SH-SY5Y (cell line): ENCODE data around the gene ZNF816.

Experiments
- GATA2 ChIP-seq: IDR thresholded peaks from 2 replicates; pipeline ENCODE4 v1.6.1; 2011; ENCODE audit warnings: mild to moderate bottlenecking, low read depth, low read length
- GATA3 ChIP-seq: IDR thresholded peaks from 2 replicates; pipeline ENCODE4 v1.6.1; 2011; ENCODE audit warnings: low read depth, mild to moderate bottlenecking, low read length, moderate library complexity

ZNF816 gene

DNA sequence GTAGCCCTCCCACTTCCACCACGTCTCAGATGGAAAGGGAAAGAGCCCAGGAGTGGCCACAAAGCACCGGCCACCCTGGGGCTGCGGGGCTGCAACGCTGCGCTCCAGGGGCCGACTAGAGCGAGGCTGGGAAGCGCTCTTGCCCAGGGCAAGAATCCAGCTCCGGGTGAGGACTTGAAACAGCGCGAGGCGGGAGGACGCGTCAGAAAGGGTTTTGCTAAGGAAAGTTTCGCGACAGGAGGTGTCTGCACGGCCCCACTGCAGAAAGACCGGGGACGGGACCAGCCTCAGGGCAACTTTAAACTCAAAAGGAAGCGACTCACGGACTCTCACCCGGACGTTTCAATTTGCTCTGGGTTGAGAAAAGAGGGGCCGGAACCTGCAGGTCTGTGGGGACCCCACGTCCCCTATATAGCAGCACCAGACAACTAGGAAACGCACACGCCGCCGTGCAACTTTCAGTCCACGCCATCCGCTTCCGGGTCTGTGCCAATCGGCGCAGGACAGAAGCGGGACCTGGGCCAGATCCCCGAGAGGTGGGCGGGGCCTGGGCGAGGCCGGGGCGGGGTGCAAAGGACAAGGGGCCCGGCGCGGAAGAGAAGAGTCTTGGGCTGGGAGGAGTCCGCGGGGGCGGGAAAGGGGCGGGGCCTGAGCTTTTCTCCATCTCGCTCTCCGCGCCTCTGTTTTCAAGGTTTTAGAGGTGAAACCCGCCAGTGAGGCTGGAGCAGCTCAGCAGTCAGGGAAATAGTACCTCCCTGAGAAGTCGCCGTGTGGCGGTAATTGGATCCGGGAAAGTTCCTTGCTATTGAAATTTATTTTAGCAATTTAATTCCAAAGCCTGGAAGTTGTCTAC is at the start of gene ZNF816:
Gene ZNF816 (minus strand): TSS at position 488 of the 853 bp plus-strand sequence. CDS start 6,792 bp downstream, outside the sequence.
- TF ChIP-seq GATA2, result no peak
- TF ChIP-seq GATA3, result no peak

DNA sequence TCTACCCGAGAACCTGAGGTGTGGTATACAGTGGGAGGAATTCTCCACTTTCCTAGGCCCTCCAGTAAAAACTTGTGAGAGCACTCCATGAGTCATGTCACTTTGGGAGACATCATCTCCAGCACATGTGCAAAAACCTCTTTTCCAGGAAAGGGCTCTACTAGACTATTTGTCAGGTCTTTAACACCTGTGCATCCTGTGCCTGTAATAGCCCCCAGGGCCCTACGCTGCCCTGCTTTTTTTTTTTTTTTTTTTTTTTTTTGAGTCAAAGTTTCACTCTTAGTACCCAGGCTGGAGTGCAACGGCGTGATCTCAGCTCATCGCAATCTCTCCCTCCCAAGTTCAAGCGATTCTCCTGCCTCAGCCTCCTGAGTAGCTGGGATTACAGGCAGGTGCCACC is 49.3 kb upstream of the ZNF816 start:
- TF ChIP-seq GATA3, result no peak
- TF ChIP-seq GATA2, result no peak

DNA sequence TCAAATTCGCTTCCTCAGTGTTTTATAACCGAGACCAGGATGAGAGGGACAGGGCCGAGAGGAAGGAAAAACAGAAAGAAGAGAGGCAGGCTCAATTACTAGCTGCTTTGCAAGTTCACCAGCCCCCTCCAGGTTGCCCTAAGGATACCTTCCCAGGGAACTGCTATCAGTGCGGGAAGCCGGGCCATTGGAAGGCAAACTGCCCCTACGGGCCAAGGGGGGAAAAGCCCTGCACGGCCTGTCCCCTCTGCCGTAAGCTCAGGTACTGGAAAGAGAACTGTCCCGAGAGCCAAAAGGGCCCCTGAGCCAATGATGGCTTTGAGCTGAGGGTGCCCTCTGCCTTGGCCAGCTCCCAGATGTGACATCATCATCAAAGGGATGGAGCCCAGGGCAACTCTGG is 47.8 kb upstream of the ZNF816 start:
- TF ChIP-seq GATA2 (no peak), GATA3 (no peak)

DNA sequence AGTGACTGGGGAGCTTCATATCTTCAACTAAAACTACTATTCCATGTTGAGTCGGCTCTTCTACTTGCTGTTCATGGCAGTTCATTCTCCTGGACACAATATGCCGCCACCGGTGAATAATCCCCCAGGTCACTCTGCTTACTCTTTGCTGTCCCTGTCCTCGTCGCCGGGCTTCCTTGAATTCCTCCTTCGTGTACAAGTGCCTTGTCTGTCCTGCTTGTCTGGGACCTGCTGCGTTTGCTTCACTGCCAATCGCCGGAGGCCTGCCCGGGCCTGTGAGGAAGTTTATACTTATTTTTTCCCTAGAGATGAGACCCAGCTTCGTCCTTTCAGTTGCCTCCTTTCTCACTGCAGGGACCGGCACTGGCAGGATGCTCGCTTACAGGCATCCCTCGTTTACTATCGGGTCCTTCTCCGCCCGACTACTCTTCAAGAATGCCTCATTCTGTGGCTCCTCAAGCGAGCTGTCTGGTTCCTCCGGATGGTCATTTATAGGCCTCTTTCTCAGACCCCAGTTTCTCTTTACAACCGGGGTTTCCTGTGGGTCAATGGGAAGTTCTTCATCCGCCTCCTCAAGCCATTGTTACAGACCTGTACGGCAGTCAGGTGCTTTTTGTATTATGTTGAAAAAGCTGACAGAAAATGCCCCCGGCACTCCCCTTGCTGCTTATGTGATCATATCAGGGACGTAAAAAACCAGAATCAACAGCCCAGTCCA is 45.5 kb upstream of the ZNF816 start:
- TF ChIP-seq GATA2 (no peak), GATA3 (no peak)

DNA sequence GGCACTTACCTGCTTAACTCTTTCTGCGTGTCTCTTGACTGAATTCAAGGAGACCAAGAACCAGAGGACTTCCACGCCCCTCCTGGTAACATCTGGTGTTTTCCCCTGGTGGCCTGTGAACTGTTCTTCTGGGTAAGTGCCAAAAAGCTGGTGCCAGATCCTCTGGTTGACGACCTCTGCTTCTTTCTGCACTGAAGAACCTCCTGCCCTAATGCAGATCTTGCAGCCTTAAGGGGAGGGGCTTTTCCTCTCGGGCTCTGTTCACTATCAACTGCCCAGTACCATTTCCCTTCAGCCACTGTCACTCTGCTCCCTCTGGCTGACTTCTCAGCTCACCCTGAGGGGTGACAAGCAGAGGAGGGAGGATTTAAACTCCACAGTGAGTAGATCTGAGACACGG is 44.9 kb upstream of the ZNF816 start:
- TF ChIP-seq GATA3, result no peak
- no peak for TF ChIP-seq GATA2

DNA sequence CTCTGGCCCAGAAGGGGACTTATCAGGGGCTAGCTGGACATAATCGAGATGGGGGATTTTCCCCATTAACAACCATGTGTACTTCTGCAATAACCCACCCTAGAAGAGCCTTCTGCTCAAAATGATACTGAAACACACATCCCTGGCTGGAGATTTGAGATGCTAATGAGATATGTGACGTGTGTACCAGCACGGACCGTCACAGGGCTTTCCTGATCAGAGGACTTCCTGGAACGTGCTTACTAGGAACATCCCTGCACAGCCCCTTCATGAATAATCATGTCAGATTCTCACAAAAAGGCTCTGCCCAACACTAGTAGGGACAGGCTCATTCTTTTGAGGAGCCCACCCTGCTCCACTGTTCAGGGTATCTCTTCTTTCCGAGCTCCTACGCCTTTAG is 44.5 kb upstream of the ZNF816 start:
- TF ChIP-seq GATA3, result no peak
- TF ChIP-seq GATA2, result no peak

DNA sequence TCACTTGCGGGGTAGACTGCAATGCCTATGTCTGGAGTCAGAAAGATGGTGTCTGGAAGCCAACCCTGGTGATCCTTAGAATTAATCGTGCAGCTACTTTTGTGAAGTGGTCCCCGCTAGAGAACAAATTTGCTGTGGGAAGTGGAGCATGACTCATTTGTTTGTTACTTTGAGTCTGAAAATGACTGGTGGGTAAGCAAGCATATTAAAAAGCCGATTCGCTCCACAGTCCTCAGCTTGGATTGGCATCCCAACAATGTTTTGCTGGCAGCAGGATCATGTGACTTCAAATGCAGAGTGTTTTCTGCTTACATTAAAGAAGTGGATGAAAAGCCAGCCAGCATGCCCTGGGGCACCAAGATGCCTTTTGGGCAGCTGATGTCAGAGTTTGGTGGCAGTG is 41.6 kb upstream of the ZNF816 start:
- TF ChIP-seq GATA3 (no peak), GATA2 (no peak)

DNA sequence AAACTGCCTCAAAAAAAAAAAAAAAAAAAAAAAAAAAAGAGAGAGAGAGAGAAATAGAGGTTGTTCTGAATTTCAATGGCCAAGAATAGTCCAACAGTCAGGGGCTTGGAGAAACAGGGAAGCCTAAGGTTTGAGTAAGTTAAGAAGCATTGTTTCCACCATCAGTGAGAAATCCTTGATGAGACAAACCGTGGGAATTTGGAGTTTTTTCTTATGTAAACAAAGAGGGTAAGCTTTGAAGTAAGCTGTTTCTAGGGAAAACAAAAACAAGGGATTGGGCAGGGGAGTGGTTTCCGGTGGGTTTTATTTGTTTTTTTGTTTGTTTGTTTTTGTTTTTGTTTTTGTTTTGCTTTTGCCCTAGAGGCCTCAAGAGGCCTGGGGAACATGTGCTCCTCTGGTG is 39.8 kb upstream of the ZNF816 start:
- TF ChIP-seq GATA2 (no peak), GATA3 (no peak)

DNA sequence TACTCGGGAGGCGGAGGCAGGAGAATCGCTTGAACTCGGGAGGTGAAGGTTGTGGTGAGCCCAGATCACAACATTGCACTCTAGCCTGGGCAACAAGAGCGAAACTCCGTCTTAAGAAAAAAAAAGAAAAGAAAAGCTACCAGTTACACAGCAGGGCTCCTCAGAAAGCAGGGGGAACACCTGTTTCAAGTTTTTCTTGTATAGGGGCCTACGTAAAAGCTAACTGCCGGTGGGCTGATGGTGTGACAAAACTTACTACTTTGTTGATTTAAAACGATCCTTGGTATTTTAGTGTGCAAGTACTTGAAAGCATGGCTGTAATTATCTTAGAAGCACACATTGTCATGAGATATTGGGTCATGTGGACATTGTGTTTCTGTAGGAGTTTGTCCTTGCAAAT is 35.3 kb upstream of the ZNF816 start:
- no peak for TF ChIP-seq GATA2
- TF ChIP-seq GATA3, result no peak

DNA sequence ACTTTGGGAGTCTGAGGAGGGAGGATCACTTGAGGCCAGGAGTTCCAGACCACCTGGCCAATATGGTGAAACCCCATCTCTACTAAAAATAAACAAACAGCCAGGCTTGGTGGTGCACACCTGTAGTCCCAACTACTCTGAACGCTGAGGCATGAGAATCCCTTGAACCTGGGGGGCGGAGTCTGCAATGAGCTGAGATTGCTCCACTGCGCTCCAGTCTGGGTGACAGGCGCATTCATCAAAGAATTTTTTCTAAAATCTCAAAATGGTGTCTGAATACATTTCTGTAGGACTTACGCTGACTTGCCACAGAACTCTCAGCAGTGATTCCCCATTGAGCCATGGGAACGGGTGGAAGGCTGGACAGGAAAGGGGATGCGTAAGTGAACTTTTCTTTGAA is 33.0 kb upstream of the ZNF816 start:
- TF ChIP-seq GATA3, result no peak
- no peak for TF ChIP-seq GATA2

DNA sequence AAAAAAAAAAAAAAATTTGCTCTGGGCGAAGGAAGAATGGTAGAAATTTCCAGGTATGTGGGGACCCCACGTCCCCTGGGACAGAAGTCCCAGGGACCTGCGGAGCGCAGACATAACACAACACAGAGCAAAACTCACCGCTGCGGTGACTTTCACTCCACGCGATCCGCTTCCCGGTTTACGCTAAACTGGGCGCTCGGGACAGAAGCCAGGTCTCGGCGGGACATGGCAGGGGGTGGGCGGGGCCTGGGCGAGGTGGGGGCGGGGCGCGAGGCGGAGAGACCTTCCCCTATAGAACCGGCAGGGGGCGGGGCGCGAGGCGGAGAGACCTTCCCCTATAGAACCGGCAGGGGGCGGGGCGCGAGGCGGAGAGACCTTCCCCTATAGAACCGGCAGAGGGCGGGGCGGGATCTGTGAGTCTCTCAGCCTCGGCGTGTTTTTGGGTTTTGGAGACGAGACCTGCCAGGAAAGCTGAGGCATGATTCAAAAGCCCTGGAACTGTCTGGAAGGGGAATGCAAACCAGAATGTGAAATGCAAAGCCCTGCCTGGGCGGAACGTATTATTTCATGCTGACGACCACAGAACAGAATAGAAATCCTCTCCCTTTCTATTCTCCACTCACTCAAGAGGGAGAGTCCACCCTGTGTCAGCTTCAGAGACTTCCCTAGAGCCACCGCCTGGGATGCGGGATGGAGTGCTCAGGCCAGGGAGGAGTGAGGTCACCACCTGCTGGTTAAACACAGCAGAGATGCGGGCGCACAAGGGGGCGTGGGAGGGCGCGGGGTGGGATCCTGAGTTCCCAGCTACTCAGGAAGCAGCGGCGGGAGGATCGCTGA is 30.9 kb upstream of the ZNF816 start:
- TF ChIP-seq GATA3 (no peak), GATA2 (no peak)

DNA sequence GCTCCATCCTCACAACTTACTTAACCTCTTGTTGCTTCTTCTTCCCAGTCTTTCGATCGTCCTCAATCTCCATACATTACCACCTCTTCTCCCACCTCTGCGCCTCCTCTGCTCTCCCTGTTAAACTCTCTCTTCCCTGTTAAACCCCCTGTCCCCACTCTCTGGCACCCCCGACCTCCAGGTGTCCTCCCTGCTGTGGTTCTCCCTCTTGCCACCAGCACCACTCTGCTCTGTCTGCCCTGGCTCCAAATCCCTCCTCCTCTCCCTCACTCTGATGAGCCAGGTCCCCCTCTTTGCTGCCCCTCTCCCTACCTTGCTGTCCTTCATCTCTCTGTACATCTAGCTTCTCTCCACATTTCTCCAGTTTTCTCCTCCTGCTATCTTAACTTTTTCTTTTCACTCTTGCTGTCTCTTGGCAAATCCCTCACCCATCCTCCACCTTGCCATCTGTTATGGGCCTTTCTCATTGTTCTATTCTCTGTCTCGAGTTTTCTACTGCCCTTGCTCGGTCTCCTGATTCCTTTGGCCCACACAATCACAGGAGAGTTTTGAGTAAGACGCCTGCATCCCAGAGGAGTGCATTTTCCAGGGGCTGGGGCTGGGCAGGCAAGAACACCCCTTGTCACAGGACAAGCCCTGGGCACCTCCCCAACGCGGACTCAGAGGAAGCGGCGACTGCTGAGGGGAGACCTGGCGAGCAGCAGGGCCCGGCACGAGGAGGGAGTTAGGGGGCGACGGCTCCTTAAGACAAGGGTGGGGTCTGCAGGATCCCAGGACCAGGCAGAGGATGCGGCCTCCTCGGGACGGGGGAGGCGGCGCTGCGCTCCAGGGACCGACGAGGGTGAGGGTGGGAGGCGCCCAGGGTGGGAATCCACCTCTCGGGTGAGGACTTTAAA is 29.7 kb upstream of the ZNF816 start:
- TF ChIP-seq GATA2, result no peak
- TF ChIP-seq GATA3, result no peak

DNA sequence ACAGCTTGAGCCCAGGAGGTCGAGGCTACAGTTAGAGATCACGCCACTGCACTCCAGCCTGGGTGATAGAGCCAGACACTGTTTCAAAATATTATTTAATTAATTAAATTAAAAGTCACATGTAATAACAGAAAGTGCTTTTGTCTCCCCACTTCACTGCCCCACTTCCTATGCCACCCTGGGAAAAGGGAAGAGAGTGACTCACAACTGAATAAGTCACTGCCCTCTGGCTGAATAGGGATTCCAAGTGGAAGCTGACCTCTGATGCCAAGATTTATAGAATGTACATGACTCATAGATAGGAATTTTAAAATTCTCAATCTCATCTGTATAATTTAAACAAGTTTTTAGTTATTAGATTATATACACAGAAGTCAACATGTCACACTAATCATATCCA is 28.8 kb upstream of the ZNF816 start:
- TF ChIP-seq GATA3 (no peak), GATA2 (no peak)

DNA sequence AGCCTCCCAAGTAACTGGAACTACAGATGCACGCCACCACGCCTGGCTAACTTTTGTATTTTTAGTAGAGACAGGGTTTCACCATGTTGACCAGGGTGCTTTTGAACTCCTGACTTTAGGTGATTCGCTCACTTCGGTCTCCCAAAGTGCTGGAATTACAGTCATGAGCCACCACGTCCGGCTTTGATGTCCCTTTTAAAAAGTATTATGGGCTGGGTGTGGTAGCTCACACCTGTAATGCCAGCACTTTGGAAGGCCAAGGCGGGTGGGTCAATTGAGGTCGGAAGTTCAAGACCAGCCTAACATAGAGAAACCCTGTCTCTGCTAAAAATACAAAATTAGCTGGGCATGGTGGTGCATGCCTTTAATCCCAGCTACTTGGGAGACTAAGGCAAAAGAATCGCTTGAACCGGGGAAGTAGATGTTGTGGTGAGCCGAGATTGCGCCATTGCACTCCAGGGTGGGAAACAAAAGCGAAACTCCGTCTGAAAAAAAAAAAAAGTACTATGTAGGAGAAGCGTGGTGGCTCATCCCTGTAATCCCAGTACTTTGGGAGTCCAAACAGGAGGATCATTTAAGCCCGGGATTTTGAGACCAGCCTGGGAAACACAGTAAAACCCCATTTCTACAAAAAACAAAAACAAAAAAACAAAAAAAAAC is 28.2 kb upstream of the ZNF816 start:
- TF ChIP-seq GATA3 (no peak), GATA2 (no peak)
